Spleen (tissue), 7 donors: ENCODE measurements around the gene CD207.

Source experiments
- POLR2A ChIP-seq, 3 donors: fragments of 450-650 bp; IDR thresholded peaks; one replicate each; pipeline ENCODE4 v1.5.1; 2017; ENCODE audit warnings: antibody characterized with exemption in 3 of 3, mild to moderate bottlenecking in 1 of 3
- POLR2AphosphoS5 ChIP-seq, 3 donors: sonication (generic); formaldehyde crosslinking; IDR thresholded peaks; one replicate each; pipeline ENCODE4 v1.5.1; 2017; ENCODE audit warnings: antibody characterized with exemption in 3 of 3
- TF ChIP-seq, protein P1 (sequence below), 11 experiments: fragments of 200-600 bp in 7 of 11; fragments of 450-650 bp in 4 of 11; sonication (generic) in 4 of 11; IDR thresholded peaks in 8 of 11; conservative IDR thresholded peaks in 3 of 11; 1 replicate in 7 of 11; 2 replicates in 4 of 11; pipeline versions ENCODE4 v1.4.0 to v1.8.0; 2016 to 2021; ENCODE audit warnings: antibody characterized with exemption in 11 of 11, inconsistent platforms in 4 of 11, mild to moderate bottlenecking in 1 of 11
- donor health status: DM: no; HTN: no; CAD: no; lungs with moderate emphysema.
- donor health status: DM: no; HTN: no; CAD: no.
- donor health status: DM: no; HTN: no; CAD: no.

DNA sequence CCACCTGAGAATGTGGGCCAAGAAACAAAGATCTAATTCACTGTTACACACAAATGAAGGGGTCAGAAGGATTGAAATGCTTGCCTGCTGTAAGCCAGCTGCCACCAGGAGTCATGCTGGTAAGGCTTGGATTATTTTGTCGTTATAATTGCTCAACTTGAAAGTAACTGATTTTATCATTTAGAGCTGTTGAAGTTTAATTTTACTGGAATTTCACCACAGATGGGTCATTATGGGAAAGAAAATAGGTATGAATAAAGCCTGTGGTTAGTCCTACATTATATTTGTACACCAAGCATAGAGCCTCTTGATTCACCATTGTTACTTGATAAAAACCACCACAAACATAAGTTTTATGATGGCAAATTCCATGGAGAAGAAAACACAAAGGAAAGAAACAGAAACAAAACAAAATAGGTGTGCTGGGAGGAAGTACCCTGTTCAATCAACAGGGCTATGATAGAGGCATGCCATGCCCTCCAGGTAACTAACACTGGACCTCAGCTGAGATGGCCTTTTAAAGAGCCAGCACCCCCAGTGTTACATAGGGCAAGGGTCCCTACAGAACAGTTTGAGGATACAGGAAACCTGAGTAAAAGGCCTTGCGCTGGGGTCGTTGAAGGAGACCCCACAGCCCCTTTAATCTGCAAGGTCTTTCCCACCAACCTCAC, 18.2 kb downstream of the CD207 start:
- TF ChIP-seq, protein P1, sequence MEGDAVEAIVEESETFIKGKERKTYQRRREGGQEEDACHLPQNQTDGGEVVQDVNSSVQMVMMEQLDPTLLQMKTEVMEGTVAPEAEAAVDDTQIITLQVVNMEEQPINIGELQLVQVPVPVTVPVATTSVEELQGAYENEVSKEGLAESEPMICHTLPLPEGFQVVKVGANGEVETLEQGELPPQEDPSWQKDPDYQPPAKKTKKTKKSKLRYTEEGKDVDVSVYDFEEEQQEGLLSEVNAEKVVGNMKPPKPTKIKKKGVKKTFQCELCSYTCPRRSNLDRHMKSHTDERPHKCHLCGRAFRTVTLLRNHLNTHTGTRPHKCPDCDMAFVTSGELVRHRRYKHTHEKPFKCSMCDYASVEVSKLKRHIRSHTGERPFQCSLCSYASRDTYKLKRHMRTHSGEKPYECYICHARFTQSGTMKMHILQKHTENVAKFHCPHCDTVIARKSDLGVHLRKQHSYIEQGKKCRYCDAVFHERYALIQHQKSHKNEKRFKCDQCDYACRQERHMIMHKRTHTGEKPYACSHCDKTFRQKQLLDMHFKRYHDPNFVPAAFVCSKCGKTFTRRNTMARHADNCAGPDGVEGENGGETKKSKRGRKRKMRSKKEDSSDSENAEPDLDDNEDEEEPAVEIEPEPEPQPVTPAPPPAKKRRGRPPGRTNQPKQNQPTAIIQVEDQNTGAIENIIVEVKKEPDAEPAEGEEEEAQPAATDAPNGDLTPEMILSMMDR (IDR thresholded peaks at IDR 0.05 in 8 of 11, conservative IDR thresholded peaks at IDR 0.05 in 3 of 11) = no peak
- TF ChIP-seq POLR2A (IDR thresholded peaks at IDR 0.05) = no peak
- no peak for TF ChIP-seq POLR2AphosphoS5 (IDR thresholded peaks at IDR 0.05)
